ENCODE measurements around the gene KRABD2.
"Not testable (repeated sequence)": the region's sequence is repeated elsewhere in the genome, so short reads cannot be mapped to it uniquely, and the experiment has no call there.

The KRABD2 gene

GRCh38 chr17:8360260-8360659, 16.2 kb downstream of the KRABD2 start:
- DNase-seq, result no peak

- DNase-seq, result no peak
Observed at GRCh38 chr17:8359769-8360168, 16.7 kb downstream of the KRABD2 start.

- no peak for DNase-seq
Observed at GRCh38 chr17:8357910-8358309, 18.6 kb downstream of the KRABD2 start.

- DNase-seq, result no peak
Observed at GRCh38 chr17:8354236-8354635, 22.3 kb downstream of the KRABD2 start.

- DNase-seq, result no peak
Observed at GRCh38 chr17:8353736-8354135, 22.8 kb downstream of the KRABD2 start.

GRCh38 chr17:8350339-8350738, 26.2 kb downstream of the KRABD2 start:
- no peak for DNase-seq

GRCh38 chr17:8347001-8347400, 29.5 kb downstream of the KRABD2 start:
- DNase-seq, result not testable (repeated sequence)

GRCh38 chr17:8345951-8346665, 30.4 kb downstream of the KRABD2 start:
- no peak for DNase-seq

GRCh38 chr17:8345052-8345690, 31.3 kb downstream of the KRABD2 start:
- no peak for DNase-seq

- no peak for DNase-seq
Observed at GRCh38 chr17:8341456-8341855, 35.0 kb downstream of the KRABD2 start.

GRCh38 chr17:8339540-8339939, 37.0 kb downstream of the KRABD2 start, which contains the start of gene ODF4:
TSS of gene ODF4 (plus strand) at chr17:8339840. CDS start at chr17:8340052, 212 bp downstream.
- no peak for DNase-seq

GRCh38 chr17:8338753-8339140, 37.8 kb downstream of the KRABD2 start:
- no peak for DNase-seq

GRCh38 chr17:8337802-8338752, 38.4 kb downstream of the KRABD2 start:
- no peak for DNase-seq

GRCh38 chr17:8333281-8333680, 43.2 kb downstream of the KRABD2 start:
- DNase-seq, result no peak

- no peak for DNase-seq
Observed at GRCh38 chr17:8332688-8333087, 43.8 kb downstream of the KRABD2 start.

GRCh38 chr17:8332128-8332527, 44.4 kb downstream of the KRABD2 start:
- no peak for DNase-seq

- DNase-seq, result no peak
Observed at GRCh38 chr17:8327303-8327649, 49.2 kb downstream of the KRABD2 start.

Data from stimulated activated CD4-positive, alpha-beta T cell treated with anti-CD3 and anti-CD28 coated beads, Interleukin-4, amount 100 ng/mL, for 4 hours (primary cell).